GM12801 (cell line): ENCODE data around the gene EEF1A2.

Source experiments
- TF ChIP-seq, protein P1 (sequence below): IDR thresholded peaks from one replicate; pipeline ENCODE4 v1.5.1; 2011; ENCODE audit warnings: control low read depth; ENCODE audit not compliant: insufficient read length; ENCODE audit errors: extremely low read depth

The EEF1A2 gene

DNA sequence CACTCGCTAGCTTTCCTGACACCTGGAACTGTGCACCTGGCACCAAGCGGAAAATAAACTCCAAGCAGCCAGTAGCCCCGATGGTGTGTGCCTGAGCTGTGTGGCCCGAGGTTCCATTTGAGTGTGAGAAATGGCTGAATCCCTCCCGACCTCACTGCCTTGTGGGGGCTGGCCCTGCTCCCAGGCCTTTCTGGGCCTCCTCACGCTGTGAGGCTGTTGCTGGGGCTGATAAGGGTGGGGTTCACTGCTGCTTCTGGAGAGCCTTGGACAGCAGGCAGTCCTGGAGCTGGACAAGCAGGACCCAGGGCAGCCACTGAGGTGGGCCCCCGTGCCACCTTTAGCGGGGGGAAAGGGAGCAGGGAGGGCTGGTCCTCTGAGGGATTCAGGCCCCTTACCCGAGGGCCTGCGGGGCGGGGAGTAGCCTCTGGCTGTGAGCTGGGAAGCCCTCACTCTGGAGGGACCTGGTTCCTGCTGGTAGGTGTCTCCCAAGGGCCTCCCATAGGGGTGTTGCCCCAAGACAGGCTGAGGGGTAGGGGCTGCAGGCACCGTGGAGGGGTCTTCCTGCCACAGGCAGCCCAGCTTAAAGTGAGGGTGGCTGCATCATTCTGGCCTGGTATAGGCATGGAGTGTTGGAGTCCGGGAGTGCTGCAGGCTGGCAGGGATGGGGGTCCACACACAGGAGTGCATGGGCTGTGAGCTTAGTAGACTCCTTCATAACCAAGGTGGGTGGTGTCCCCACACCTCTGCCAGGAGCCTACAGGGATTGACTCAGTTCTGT lies 23.4 kb upstream of the EEF1A2 start:
- TF ChIP-seq, protein P1, sequence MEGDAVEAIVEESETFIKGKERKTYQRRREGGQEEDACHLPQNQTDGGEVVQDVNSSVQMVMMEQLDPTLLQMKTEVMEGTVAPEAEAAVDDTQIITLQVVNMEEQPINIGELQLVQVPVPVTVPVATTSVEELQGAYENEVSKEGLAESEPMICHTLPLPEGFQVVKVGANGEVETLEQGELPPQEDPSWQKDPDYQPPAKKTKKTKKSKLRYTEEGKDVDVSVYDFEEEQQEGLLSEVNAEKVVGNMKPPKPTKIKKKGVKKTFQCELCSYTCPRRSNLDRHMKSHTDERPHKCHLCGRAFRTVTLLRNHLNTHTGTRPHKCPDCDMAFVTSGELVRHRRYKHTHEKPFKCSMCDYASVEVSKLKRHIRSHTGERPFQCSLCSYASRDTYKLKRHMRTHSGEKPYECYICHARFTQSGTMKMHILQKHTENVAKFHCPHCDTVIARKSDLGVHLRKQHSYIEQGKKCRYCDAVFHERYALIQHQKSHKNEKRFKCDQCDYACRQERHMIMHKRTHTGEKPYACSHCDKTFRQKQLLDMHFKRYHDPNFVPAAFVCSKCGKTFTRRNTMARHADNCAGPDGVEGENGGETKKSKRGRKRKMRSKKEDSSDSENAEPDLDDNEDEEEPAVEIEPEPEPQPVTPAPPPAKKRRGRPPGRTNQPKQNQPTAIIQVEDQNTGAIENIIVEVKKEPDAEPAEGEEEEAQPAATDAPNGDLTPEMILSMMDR: no peak

DNA sequence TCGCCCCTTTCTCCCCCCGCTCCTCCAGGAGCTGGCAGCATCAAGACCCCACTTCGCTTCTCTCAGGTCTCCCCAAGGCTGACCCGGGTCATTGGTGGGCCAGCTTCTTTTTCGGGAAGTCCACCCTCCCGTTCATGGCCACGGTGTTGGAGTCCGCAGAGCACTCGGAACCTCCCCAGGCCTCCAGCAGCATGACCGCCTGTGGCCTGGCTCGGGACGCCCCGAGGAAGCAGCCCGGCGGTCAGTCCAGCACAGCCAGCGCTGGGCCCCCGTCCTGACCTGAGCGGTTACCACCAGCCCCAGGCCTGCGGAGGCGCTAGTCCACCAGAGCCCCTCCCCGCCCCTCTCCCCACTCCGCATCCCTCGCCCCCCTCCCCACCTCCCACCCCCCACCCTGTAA lies 22.7 kb upstream of the EEF1A2 start:
- TF ChIP-seq, protein P1: no peak

DNA sequence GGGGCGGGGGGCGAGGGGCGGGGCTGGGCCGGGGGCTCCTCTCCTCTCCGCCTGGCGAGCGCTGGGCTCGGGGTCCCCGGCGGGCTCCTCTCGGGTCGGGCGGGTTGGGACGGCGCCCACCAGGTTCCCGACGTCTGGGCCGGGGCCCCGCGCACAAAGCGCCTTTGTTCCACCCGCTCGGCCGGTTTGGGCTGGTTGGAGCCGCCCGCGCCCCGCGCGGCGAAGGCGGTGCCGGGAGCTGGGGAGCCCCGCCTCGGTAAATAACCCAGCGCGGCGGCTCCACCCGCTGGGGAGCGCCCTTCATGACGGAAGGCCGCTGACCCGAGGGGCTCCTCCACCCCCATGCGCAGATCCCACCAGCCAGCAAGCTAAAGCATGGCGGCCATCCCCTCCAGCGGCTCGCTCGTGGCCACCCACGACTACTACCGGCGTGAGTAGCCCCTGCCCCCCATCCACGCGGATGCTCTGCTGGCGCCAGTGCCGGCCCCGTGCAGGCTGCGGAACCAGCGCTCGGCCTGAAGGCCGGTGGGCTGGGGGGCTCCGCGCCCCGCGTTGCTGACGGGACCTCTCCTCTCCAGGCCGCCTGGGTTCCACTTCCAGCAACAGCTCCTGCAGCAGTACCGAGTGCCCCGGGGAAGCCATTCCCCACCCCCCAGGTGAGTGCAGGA lies 22.2 kb upstream of the EEF1A2 start:
- TF ChIP-seq, protein P1: no peak

DNA sequence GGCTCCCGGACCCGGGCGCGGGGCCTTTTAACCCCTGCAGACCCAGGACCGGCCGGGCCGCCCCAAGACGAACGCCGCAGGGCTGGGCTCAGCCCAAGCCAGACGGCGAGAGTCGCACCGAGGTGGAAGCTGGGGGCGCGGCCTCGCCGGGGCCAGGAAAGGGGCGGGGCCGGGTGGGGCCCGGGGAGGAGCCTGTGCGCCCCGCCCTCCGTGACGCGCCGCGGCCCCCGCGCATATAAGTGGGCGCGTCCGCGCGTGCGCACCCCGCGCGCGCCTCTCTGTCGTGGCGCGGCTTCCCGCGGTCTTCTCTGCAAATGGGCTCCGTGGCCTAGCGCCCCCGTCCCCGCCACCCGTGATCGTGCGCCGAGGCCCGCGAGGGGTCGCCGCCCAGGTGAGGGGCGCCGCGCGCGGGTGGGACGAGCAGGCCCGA lies 21.6 kb upstream of the EEF1A2 start, which contains the start of gene PPDPF:
TSS of gene PPDPF (plus strand) at position 262 of the 430 bp plus-strand sequence. CDS start 544 bp downstream, outside the sequence.
- TF ChIP-seq, protein P1: no peak

DNA sequence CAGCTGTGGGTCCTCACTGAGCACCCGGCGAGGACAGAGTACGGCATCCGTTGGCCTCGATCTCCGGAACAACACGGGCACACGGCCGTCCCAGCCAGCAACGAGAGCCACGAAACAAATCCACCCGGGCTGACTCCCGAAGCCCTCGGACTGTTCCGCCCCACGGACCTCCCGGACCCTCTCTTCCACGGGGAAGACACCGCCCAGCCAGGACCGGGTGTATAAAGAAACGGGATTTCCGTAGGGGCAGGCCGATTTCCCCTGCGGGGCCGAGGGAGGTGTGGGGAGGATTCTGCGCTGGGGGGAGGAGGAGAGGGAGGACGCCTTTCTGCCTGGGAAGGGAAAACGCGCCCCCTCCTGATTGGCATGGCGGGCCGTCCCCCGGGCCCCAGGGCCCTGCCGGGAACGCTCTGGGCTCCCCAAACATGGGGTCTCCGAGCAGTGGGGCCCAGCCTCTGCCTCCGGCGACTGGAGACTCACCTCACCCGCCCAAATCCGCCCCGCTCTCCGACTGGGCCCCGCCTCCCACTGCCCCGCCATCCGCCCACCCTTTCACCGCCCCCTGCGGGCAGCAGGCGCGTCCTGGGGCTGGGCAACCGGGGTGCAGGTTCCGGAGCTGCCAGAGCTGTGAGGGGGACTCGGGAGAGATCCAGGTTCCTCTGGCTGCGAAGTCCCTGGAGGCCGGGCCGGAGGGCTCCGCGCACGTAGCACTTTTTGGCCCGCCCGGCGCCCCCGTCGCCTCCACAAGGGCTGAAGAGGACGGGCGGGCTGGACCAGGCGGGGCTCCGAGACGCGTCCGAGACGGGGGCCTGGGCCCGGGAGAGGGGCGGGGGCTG lies 21.0 kb upstream of the EEF1A2 start:
- TF ChIP-seq, protein P1: no peak

DNA sequence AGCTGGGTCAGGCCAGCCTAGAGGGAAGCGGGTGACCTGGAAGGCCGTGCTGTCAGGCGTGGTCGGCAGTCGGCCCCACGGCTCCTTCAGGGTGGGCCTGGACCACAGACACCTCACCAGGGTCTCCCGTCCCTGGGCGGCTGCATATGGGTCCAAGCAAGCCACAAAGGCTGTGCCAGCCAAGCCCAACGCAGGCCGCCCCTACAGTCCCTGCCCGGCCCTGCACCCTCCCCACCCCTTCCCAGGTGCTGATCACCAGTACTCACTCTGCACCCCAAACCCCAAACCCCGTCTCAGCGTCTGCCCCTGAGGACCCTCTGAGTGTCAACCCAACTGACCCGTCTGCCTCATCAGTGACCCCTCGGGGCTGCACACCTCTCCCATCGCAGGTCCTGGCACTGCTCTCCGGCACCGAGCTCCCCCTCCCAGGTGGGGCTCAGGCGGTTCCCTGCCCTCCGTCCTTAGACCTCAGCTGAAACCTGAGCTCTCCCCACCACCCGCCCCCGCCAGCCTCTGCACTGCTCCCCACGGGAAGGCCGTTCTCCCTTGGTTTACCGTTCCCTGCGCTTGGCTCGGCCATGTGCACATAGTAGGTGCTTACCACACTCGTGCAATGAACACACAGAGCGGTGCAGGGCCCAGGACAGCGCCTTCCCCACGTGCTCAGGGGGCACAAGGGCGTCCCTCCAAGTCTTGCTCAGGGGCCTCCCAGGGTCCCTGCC lies 20.2 kb upstream of the EEF1A2 start:
- TF ChIP-seq, protein P1: no peak
